Epithelial cell of proximal tubule (primary cell): ENCODE results near the gene ARHGEF11. TPM values are rescaled to one million over a fixed set of nuclear protein-coding genes. Genes with fewer than 3 reads are reported as not detected.

Experiments
- DNase-seq: peaks from one replicate; pipeline ENCODE4 v3.0.0-alpha.2; 2011; ENCODE audit warnings: low read depth
- H3K4me3 ChIP-seq: 2 replicates; pipeline ENCODE4 v1.5.1; 2011; ENCODE audit warnings: low read depth, mild to moderate bottlenecking, low read length
- CTCF ChIP-seq: conservative IDR thresholded peaks from 2 replicates; pipeline ENCODE4 v1.5.1; 2012; ENCODE audit warnings: low read depth, mild to moderate bottlenecking, low read length
- total RNA-seq: library from RNA; depleted of rRNA; stranded (reverse); fragments of >200 nt; gene quantifications from 2 replicates; pipeline ENCODE4 v1.2.3, GENCODE V29; 2015

The ARHGEF11 gene
- total RNA-seq, 1 donor from 2014 or later, result 19.3 TPM

- no peak for DNase-seq
- TF ChIP-seq CTCF, result no peak
- H3K4me3 ChIP-seq, result no peak overlapping the region
These were observed 141.2 kb downstream of the ARHGEF11 start for GRCh38 chr1:156904187-156904959.

GRCh38 chr1:156903328-156904091, 142.0 kb downstream of the ARHGEF11 start:
- H3K4me3 ChIP-seq, result no peak overlapping the region
- no peak for DNase-seq
- TF ChIP-seq CTCF, result no peak

GRCh38 chr1:156901966-156902915, 143.3 kb downstream of the ARHGEF11 start:
- DNase-seq, result no peak
- TF ChIP-seq CTCF, result no peak
- H3K4me3 ChIP-seq, result no peak overlapping the region

GRCh38 chr1:156901590-156901900, 144.0 kb downstream of the ARHGEF11 start:
- no peak for TF ChIP-seq CTCF
- DNase-seq, result no peak
- no peak overlapping the region for H3K4me3 ChIP-seq

GRCh38 chr1:156900896-156901589, 144.5 kb downstream of the ARHGEF11 start:
- no peak for DNase-seq
- TF ChIP-seq CTCF, result no peak
- no peak overlapping the region for H3K4me3 ChIP-seq

- H3K4me3 ChIP-seq, result no peak overlapping the region
- DNase-seq, result no peak
- TF ChIP-seq CTCF, result no peak
These were observed 145.4 kb downstream of the ARHGEF11 start for GRCh38 chr1:156899956-156900718.
